ENCODE results near the gene SLC5A12.

The SLC5A12 gene

GRCh38 chr11:26717771-26718170, 4.1 kb downstream of the SLC5A12 start:
- no peak for DNase-seq

- no peak for DNase-seq
These were observed 6.7 kb downstream of the SLC5A12 start for GRCh38 chr11:26715133-26715532.

GRCh38 chr11:26712497-26712896, 9.4 kb downstream of the SLC5A12 start:
- DNase-seq, result no peak

- no peak for DNase-seq
These were observed 11.4 kb downstream of the SLC5A12 start for GRCh38 chr11:26710489-26710888.

- DNase-seq, result no peak
These were observed 13.0 kb downstream of the SLC5A12 start for GRCh38 chr11:26708736-26709456.

- DNase-seq, result no peak
These were observed 15.7 kb downstream of the SLC5A12 start for GRCh38 chr11:26706181-26706580.

- DNase-seq, result peak; percentile 11
These were observed 17.6 kb downstream of the SLC5A12 start for GRCh38 chr11:26704249-26704648.

GRCh38 chr11:26703411-26704191, 18.3 kb downstream of the SLC5A12 start:
- DNase-seq, result peak; percentile 24

- no peak for DNase-seq
These were observed 19.5 kb downstream of the SLC5A12 start for GRCh38 chr11:26702406-26702805.

GRCh38 chr11:26700574-26701235, 21.2 kb downstream of the SLC5A12 start:
- DNase-seq, result no peak

- no peak for DNase-seq
These were observed 23.6 kb downstream of the SLC5A12 start for GRCh38 chr11:26698224-26698623.

- no peak for DNase-seq
These were observed 25.5 kb downstream of the SLC5A12 start for GRCh38 chr11:26696330-26696729.

GRCh38 chr11:26688701-26689100, 33.2 kb downstream of the SLC5A12 start:
- DNase-seq, result no peak

- DNase-seq, result no peak
These were observed 34.5 kb downstream of the SLC5A12 start for GRCh38 chr11:26687351-26687750.

- DNase-seq, result no peak
These were observed 44.3 kb downstream of the SLC5A12 start for GRCh38 chr11:26677566-26677965.

GRCh38 chr11:26676641-26677040, 45.2 kb downstream of the SLC5A12 start:
- DNase-seq, result no peak

GRCh38 chr11:26675233-26675928, 46.5 kb downstream of the SLC5A12 start:
- no peak for DNase-seq

- no peak for DNase-seq
These were observed 55.9 kb downstream of the SLC5A12 start for GRCh38 chr11:26665946-26666345.

GRCh38 chr11:26665036-26665435, 56.8 kb downstream of the SLC5A12 start:
- no peak for DNase-seq

- DNase-seq, result no peak
These were observed 58.9 kb downstream of the SLC5A12 start for GRCh38 chr11:26662916-26663315.

- no peak for DNase-seq
These were observed 66.6 kb downstream of the SLC5A12 start for GRCh38 chr11:26655287-26655686.

- no peak for DNase-seq
These were observed 69.9 kb downstream of the SLC5A12 start for GRCh38 chr11:26651916-26652315.

GRCh38 chr11:26649884-26650283, 72.0 kb downstream of the SLC5A12 start:
- peak; percentile 76 for DNase-seq

All from fibroblast of upper back skin (primary cell).